HG03103 (cell line): ENCODE measurements around the gene MBNL2.
"Not testable (repeated sequence)": the region's sequence is repeated elsewhere in the genome, so short reads cannot be mapped to it uniquely, and the experiment has no call there.

ENCODE experiments used
- ATAC-seq: cut with Tn5 transposase; IDR thresholded peaks from one replicate; pipeline ENCODE4 v1.9.1; 2021; ENCODE audit warnings: low read depth; ENCODE audit not compliant: unreplicated experiment

Gene MBNL2

DNA sequence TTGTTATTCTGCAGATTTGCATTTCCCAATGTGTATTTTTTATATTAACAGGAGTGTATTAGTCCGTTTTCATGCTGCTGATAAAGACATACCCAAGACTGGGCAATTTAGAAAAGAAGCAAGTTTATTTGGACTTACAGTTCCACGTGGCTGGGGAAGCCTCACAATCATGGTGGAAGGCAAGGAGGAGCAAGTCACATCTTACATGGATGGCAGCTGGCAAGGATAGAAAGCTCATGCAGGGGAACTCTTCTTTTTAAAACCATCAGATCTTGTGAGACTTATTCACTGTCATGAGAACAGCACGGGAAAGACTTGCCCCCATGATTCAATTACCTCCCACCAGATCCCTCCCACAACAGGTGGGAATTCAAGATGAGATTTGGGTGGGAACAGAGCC, 14.9 kb upstream of the MBNL2 start:
- ATAC-seq, result not testable (repeated sequence)

DNA sequence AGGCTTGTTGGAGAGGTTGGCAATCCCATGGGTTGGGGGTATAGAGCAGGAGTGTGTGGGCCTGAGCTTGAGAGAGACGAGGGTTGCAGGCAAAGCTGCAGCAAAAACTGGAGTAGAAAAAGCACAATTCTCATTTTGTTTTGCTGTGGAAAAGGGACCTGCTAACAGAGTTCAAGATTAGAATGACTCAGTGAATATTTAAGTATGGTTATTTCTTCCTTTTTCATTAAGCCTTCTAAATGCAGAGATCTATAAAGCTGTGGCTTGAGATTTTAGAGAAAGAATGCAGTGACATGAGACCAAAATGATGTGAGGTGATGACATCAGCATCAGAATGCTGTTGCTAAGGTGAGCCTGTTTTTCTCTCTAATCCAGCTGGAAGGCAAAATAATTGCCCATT, 10.8 kb upstream of the MBNL2 start:
- no peak for ATAC-seq

DNA sequence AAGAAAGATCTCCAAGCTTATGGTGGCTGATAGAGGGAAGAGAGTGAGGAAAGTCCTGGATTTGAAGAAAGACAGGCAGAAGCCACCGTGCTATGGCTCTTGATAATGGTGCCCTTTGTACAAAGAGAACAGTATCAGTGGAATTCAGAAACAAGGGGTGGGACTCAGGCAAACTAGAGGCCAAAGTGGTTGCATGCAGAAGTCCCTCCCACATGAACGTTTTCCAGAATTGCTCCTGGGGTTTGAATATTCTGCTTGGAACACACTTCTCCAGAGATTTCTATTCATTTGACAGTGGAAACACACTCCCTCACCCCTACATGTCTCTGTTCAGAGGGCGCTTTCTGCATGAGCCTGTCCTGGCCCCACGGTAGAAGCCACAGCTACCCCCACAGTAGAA, 10.1 kb upstream of the MBNL2 start:
- no peak for ATAC-seq

DNA sequence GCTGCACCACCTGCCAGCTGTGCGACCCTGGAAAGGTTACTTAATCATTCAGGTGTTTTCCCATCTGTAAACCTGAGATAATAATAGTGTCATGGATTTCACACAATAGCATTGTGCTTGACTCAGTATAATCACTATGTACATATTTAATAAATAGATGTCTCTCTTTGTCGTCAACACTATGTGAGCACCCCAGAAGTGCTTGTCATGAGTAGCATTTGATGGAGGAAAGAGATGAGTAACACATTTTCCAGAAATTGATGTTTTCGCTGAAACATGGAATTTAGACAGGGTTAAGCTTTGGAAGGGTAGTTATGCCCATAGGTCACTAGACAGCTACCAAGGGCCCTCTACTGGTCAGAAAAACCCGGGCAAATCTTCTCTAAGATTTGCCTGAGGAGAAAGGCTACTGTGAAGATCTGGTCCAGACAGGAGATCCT, 9.5 kb upstream of the MBNL2 start:
- no peak for ATAC-seq

GRCh38 chr13:97214921-97215320, 7.2 kb upstream of the MBNL2 start:
- ATAC-seq, result no peak

DNA sequence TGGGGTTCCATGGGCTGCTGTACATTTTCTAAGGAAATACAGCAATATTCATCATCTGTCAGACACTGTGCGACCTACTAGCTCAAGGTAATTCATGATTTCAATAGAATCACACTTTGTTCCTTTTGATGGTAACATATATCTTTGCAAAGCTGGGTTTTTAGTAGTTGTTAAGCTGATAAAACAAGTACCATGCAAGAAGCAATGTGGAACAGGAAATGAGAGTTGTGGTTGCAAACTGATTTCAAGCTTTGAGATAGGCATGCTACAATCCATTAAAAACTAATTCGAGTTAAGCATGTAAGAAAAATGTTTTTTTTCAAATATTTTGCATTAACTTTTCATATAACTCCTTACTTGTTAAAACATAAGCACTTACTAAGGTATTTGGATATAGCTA, 6.8 kb upstream of the MBNL2 start:
- ATAC-seq, result peak; percentile 45

DNA sequence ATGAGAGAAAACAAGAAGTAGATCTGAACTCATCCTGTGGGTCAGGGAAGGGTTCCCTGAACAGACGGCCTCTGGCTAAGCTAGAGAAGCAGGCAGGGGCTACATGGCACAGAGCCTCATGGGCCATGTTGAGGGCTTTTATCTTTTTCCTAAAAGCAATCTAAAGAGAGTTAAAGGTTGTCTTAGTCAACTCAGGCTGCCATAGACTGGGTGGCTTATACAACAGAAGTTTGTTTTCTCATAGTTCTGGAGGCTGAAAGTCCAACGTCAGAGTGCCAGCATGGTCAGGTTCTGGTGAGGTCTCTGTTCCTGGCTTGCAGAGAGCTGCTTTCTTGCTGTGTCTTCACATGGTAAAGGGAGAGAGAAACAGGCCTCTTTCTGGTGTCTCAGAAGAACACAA, 2.9 kb upstream of the MBNL2 start:
- ATAC-seq, result no peak

- no peak for ATAC-seq
These were observed 1.8 kb upstream of the MBNL2 start for GRCh38 chr13:97220151-97220900.

GRCh38 chr13:97221046-97221445, 1.1 kb upstream of the MBNL2 start:
- no peak for ATAC-seq

DNA sequence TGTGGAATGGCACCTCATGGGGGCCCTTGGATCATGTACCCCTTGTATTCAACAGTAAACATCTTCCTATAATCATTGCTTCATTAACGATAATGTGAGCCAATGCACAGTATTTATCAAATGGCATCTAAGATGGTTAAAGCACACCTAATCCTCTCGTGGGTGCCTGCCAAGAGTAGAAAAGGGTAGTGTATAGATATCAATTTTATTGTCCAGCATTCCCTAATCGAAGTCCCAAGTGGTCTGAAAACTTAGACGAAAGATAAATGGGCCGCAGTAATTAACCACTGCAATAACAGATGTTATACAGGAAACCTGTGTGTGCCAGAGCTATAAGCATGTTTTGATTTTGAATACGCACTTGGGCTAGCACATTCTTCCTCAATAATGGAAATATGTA, 667 bp upstream of the MBNL2 start:
- ATAC-seq, result no peak

DNA sequence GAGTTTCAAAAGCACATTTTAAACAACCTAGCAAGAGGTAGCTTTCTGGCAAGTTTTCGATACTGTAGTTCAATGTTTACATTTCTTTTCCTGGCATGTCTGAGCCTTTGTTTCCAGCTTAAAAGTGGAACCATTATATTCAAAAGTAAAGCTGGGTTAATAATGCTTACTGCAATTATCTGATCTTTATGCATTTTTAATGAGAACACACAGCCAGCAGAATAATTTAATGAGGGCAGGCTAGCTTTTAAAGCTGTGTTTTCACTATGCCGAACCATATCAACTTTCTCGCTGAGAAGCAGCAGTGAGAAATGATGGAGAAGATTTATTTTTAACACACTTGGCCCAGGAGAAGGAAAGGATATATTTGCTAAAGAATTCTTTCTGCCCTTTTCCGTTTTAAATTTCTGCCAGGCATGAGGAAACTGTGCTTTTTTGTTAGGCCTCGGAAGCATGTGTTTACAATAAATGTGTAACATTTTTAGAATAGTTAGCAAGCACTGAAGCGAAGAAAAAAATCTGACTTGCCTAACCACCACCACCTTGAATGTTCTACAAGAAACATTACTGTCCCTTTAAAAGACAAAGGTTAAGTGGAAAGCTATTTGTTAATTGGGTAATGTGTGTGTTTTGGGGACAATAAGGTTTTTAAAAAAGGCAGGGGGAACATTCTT, 1.0 kb downstream of the MBNL2 start:
- ATAC-seq, result no peak

- ATAC-seq, result no peak
These were observed 1.8 kb downstream of the MBNL2 start for GRCh38 chr13:97223711-97224541.

DNA sequence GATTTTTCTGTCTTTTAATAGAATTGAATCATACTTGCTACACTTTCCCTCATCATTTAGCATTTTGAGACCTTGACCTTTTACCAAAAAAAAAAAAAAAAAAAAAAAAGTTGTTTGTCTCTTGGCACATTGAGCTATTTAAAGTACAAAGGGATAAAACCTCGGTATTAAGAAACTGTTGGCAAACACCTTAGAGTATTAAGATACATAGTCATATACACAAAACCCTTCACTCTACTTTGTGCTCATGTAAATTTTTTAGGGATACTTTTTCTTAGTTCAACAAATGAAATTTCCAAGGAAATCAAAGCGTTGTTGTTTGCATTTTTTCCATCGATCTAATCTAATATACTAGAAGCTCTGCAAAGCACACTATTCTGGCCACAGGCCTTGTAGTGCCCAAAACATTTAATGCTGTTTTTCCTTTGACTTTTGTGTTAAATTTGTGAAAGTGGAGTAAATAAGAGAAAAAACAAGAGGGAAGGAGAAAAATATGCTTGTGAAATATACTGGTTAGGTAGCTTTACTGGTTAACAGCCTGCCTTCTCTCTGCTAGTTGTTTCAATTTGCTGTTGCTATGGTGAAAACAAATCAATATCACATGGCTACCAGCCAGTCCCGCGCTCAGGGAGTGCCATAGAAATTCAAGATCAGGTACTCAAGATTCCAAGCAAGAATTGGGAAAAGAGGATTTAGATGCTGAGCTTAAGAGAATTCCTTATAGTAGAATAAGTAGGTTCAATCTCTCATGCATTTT, 2.6 kb downstream of the MBNL2 start:
- no peak for ATAC-seq

DNA sequence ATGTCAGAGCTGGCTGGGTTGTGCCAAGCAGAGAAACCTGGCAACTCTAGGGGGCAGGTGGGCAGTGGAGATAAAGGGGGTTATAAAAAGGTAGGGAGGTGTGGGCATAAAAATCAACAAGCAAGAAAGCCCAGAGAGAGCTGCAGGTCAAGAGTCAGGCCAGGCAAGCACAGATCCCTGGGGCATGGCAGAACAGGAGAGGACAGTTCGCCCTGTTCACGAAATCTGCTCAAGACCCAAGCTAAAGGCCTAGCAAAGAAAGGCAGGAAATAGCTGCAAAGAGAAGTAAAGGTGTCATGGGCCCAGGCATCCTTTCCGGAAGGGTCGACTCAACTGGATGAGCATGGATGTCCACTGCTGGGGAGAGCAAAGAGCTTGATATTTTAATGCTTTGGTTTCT, 3.4 kb downstream of the MBNL2 start:
- no peak for ATAC-seq

GRCh38 chr13:97226013-97226412, 3.9 kb downstream of the MBNL2 start:
- no peak for ATAC-seq

DNA sequence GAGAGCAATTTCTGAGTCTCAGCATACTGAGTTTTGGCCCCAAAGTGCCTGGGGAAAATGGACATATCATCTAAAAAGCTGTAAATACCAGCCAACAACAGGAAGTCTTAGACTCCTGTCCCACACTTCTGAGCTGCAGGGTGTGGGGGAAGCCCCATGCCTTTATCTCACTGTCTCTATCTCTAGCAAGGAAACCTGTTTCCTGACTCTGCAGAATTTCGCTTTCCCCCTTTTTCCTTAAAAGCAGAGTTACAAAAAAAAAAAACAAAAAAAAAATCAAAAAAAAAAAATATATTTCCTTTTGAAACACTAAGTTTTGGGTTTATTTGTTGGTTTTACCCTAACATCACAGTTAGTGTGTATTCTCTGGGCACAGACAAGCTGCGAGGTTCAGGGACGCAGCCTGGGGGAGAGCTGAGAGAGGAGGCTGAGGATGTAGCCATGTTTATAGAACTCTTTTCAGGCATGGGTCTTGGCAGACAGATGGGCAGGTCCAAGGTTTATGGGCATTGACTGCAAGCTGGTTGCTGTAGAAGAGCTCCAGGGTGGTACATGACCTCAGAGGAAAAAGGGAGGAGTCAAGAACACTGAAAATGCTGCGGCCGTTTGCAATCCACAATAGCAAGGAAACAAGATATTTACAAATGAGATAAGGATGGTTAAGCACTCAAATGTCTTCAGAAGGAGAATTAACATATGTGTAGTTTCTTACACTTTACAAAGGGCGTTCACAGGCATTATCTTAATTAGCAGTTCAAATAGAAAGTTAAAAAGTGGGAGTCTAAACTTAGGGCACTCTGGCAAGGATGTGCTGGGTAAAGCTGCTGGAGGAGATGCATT, 4.9 kb downstream of the MBNL2 start:
- peak; percentile 47 for ATAC-seq

DNA sequence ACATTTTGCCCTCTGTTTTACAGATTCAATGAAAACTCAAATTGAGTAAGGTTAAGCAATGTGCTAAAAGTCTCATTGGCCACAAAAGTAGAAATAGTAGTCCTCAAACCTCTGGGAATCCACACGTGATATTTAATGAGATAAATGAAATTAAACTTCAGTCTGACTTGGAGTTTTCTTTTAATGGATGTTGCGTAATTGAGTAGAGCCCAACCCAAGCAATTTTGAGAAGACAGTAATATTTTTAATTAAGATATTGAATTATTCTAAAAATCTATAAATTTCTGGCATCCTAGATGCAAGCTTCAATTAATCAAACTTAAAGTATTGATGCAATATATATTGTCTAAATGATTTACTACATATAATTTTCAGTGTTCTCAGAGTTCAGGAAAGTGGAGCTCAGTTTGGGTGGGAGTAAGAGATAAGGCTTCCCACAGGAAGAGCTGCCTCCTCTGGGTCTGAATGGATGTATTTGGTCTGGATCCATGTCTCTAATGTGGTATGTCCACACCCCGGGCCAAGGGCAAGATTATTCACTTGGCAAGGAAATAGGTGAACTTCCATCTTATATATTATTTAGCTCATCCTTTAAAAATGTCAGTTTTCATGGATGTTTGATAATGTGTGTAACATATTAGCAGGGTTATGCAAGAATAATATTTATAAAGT, 6.9 kb downstream of the MBNL2 start:
- no peak for ATAC-seq

DNA sequence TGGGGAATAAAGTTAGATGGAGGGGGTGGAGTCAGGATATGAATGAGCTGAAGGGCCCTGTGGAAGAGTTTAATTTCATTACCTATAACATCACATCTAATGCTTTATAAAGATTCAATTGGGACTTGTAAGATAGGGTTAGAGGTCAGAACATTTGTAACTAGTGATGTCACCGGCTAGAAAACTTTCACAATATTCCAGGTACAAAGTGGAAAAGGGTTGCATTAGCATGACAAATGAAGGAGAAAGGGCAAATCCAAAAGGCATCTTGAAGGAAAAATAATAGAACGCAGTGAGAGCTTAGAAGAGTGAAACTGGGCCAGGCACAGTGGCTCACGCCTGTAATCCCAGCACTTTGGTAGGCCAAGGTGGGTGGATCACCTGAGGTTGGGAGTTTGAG, 7.6 kb downstream of the MBNL2 start:
- no peak for ATAC-seq

GRCh38 chr13:97231118-97231828, 9.1 kb downstream of the MBNL2 start:
- no peak for ATAC-seq
